A673 (cell line): ENCODE measurements around the gene HDAC1. TPM values are rescaled to one million over a fixed set of nuclear protein-coding genes. Genes with fewer than 3 reads are reported as not detected.

ENCODE experiments used
- BruUV-seq: library from RNA; stranded (reverse); fragments of 400-500 nt; replicated peaks from 2 replicates; lab custom pipeline; 2021; lab: Mats Ljungman, UMichigan
- CTCF ChIA-PET: fragments of 300-600 bp; sonication (Branson Sonifier 250); formaldehyde crosslinking; loops from one replicate; lab custom pipeline; 2022; ENCODE audit warnings: antibody characterized with exemption; lab: Charles Lee
- POLR2A ChIA-PET: fragments of 300-600 bp; sonication (Branson Sonifier 250); formaldehyde crosslinking; loops from one replicate; lab custom pipeline; 2022; ENCODE audit warnings: antibody characterized with exemption; ENCODE audit not compliant: low non-redundant PET; lab: Charles Lee
- DNase-seq: peaks from one replicate; pipeline ENCODE4 v3.0.0-alpha.2; 2015; ENCODE audit warnings: low spot score
- H3K27ac ChIP-seq: fragments of 200-600 bp; sonication (generic); 2 replicates; pipeline ENCODE4 v1.5.1; 2016; ENCODE audit warnings: mixed run types, low read depth, mild to moderate bottlenecking, mixed read lengths, antibody characterized with exemption, low read length; ENCODE audit not compliant: poor library complexity, severe bottlenecking
- H3K27me3 ChIP-seq: fragments of 200-600 bp; sonication (generic); replicated peaks from 2 replicates; pipeline ENCODE4 v1.6.1; 2017; ENCODE audit warnings: mixed run types, low read depth, mild to moderate bottlenecking, mixed read lengths, antibody characterized with exemption, low read length; ENCODE audit not compliant: insufficient read depth, poor library complexity
- H3K36me3 ChIP-seq: fragments of 200-600 bp; sonication (generic); 2 replicates; pipeline ENCODE4 v1.6.1; 2016; ENCODE audit warnings: mixed run types, mild to moderate bottlenecking, mixed read lengths, antibody characterized with exemption, low read length; ENCODE audit not compliant: insufficient read depth, poor library complexity, severe bottlenecking
- H3K4me1 ChIP-seq: fragments of 200-600 bp; sonication (generic); 2 replicates; pipeline ENCODE4 v1.6.1; 2017; ENCODE audit warnings: mixed run types, mild to moderate bottlenecking, mixed read lengths, antibody characterized with exemption, low read length; ENCODE audit not compliant: insufficient read depth, poor library complexity, severe bottlenecking
- H3K4me3 ChIP-seq: fragments of 200-600 bp; sonication (generic); 2 replicates; pipeline ENCODE4 v1.5.1; 2016; ENCODE audit warnings: low read depth, mixed run types, mild to moderate bottlenecking, mixed read lengths, low read length; ENCODE audit not compliant: poor library complexity, severe bottlenecking
- H3K9me3 ChIP-seq: fragments of 200-600 bp; sonication (generic); 2 replicates; pipeline ENCODE4 v1.6.1; 2016; ENCODE audit warnings: mixed run types, low read depth, mild to moderate bottlenecking, mixed read lengths, antibody characterized with exemption, low read length; ENCODE audit not compliant: poor library complexity, severe bottlenecking
- CTCF ChIP-seq: fragments of 300-800, 200-600 bp; sonication (generic); conservative IDR thresholded peaks from 2 replicates; pipeline ENCODE4 v1.5.1; 2017; ENCODE audit warnings: low read depth, mild to moderate bottlenecking, antibody characterized with exemption, low read length, moderate library complexity, mixed read lengths
- EZH2 ChIP-seq: fragments of 200-600 bp; sonication (generic); IDR thresholded peaks from 2 replicates; pipeline ENCODE4 v1.6.1; 2017; ENCODE audit warnings: borderline replicate concordance, low read depth, mild to moderate bottlenecking, mixed read lengths, antibody characterized with exemption, low read length; ENCODE audit not compliant: poor library complexity, severe bottlenecking
- intact Hi-C: fragments of 100-400 bp; cut with micrococcal nuclease; formaldehyde crosslinking; loops from one replicate; pipeline ENCODE4 v1.10.0; 2022; ENCODE audit not compliant: unreplicated experiment
- total RNA-seq: library from RNA; stranded (reverse); gene quantifications from 2 replicates; pipeline ENCODE4 v1.2.3, GENCODE V29; 2021

Gene HDAC1
- total RNA-seq, 1 experiment from 2014 or later, result 195 TPM

GRCh38 chr1:32303358-32303757 is 11.5 kb downstream of the HDAC1 start:
- intact Hi-C loops, result no loop called here
- Histone ChIP-seq H3K27ac (no peak overlapping the region), H3K27me3 (no peaks in the 10 kb centered on the region), H3K4me1 (no peaks in the 10 kb centered on the region), H3K9me3 (peaks cover 7% of the 10 kb centered on the region), H3K36me3 (peaks cover 48% of the 10 kb centered on the region), H3K4me3 (no peak overlapping the region)
- ChIA-PET POLR2A (no interaction called here), CTCF (no interaction called here)
- no peak for TF ChIP-seq CTCF
- no peak for TF ChIP-seq EZH2
- DNase-seq, result no peak
- BruUV-seq, result no TSS peak

GRCh38 chr1:32303997-32304622 is 12.2 kb downstream of the HDAC1 start:
- TSS peak; percentile 9 for BruUV-seq
- Histone ChIP-seq H3K4me3 (no peak overlapping the region), H3K27ac (no peak overlapping the region), H3K36me3 (peaks cover 48% of the 10 kb centered on the region), H3K27me3 (no peaks in the 10 kb centered on the region), H3K9me3 (peaks cover 7% of the 10 kb centered on the region), H3K4me1 (no peaks in the 10 kb centered on the region)
- intact Hi-C loops, result no loop called here
- DNase-seq, result no peak
- TF ChIP-seq CTCF (no peak), EZH2 (no peak)
- POLR2A ChIA-PET, result no interaction called here
- CTCF ChIA-PET, result no interaction called here

GRCh38 chr1:32305310-32305709 is 13.4 kb downstream of the HDAC1 start:
- Histone ChIP-seq H3K4me1 (no peaks in the 10 kb centered on the region), H3K9me3 (peaks cover 7% of the 10 kb centered on the region), H3K4me3 (no peak overlapping the region), H3K27ac (no peak overlapping the region), H3K27me3 (no peaks in the 10 kb centered on the region), H3K36me3 (peaks cover 48% of the 10 kb centered on the region)
- no peak for DNase-seq
- CTCF ChIA-PET, result no interaction called here
- no TSS peak for BruUV-seq
- TF ChIP-seq EZH2, result no peak
- TF ChIP-seq CTCF, result no peak
- intact Hi-C loops, result no loop called here
- POLR2A ChIA-PET, result no interaction called here
